ENCODE results near the gene SGSM2.

Gene SGSM2

GRCh38 chr17:2370211-2370589, 32.9 kb downstream of the SGSM2 start:
- DNase-seq (ENCODE audit: low spot score): no peak
- no peak for TF ChIP-seq CTCF (IDR thresholded peaks at IDR 0.05; ENCODE audit: extremely low read depth, insufficient read depth, missing control alignments)
- in situ Hi-C loops (cut with MboI; ENCODE audit: low pct_unique_long_range_greater_than_20kb, low sequenced_read_pairs, unreplicated experiment): no loop called here

DNA sequence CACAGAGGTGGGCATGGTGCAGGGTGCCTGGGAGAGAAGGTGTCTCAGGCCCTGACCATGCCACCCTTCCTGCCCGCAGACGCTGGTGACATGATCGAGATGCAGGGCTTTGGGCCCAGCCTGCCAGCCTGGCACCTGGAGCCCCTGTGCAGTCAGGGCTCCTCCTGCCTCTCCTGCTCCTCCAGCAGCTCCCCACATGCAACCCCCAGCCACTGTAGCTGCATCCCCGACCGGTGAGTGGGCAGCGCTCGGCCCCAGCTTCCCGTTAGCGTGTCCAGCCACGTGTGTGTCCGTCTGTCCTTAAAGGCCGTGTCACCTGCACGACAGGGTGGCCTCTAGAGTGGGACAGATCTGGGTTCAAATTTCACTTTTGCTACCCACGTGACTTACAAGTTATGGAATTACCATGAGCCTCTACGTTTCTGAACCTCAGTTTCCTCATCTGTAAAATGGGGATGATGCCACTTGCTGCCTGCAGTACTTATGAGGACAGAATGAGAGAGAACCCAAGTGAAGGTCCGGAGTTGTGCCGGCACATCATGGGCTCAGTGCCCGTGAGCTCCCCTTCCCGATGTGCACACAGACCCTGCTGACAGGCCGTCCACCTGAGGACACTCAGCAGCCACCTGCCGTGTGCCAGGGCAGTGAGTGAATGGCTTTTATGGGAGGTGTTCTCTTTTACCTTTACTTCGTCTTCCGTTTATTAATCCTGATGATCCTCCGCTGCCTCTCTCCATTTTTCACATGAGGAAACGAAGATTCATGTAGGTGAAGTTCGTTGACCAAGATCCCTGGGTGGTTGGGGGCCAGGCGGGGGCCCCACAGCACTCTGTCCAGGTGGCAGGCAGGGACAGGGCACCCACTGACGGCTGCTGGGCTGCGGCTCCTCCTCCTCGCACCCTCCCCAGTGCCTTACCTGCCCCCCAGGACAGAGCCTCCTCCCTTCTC, 34.2 kb downstream of the SGSM2 start:
- in situ Hi-C loops (cut with MboI; ENCODE audit: low pct_unique_long_range_greater_than_20kb, low sequenced_read_pairs, unreplicated experiment): no loop called here
- no peak for DNase-seq (ENCODE audit: low spot score)
- no peak for TF ChIP-seq CTCF (IDR thresholded peaks at IDR 0.05; ENCODE audit: extremely low read depth, insufficient read depth, missing control alignments)

DNA sequence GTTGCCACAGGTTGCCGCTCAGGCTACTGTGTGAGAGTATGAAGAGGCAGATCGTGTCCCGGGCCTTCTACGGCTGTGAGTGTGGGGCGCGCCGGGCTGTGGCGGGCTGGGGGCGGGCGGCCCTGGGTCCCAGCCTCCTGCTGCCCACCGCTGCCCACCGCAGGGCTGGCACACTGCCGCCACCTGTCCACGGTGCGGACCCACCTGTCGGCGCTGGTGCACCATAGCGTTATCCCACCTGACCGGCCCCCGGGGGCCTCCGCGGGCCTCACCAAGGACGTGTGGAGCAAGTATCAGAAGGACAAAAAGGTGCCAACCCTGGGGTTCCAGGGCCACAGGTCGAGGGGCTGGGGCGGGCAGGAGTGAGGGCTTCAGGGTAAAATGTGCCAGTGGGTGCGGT, 34.9 kb downstream of the SGSM2 start:
- in situ Hi-C loops (cut with MboI; ENCODE audit: low pct_unique_long_range_greater_than_20kb, low sequenced_read_pairs, unreplicated experiment): no loop called here
- no peak for DNase-seq (ENCODE audit: low spot score)
- no peak for TF ChIP-seq CTCF (IDR thresholded peaks at IDR 0.05; ENCODE audit: extremely low read depth, insufficient read depth, missing control alignments)

DNA sequence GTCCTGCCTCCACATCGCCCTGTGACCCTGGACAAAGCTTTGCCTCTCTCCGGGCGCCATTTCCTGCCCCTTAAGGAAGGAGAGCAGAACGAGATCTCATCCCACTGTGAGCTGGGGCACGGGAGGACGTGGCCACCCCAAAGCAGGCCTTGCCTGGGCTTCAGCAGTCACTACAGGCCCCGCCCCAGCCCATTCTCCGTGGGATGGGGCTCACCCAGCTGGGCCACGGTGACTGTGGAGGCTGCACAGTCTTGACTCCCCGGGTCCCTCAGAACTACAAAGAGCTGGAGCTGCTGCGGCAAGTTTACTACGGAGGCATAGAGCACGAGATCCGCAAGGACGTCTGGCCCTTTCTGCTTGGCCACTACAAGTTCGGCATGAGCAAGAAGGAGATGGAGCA, 35.4 kb downstream of the SGSM2 start:
- DNase-seq (ENCODE audit: low spot score): no peak
- TF ChIP-seq CTCF (IDR thresholded peaks at IDR 0.05; ENCODE audit: extremely low read depth, insufficient read depth, missing control alignments): no peak
- in situ Hi-C loops (cut with MboI; ENCODE audit: low pct_unique_long_range_greater_than_20kb, low sequenced_read_pairs, unreplicated experiment): no loop called here

- in situ Hi-C loops (cut with MboI; ENCODE audit: low pct_unique_long_range_greater_than_20kb, low sequenced_read_pairs, unreplicated experiment): no loop called here
- TF ChIP-seq CTCF (IDR thresholded peaks at IDR 0.05; ENCODE audit: extremely low read depth, insufficient read depth, missing control alignments): no peak
- DNase-seq (ENCODE audit: low spot score): no peak
These were observed 35.9 kb downstream of the SGSM2 start for GRCh38 chr17:2373179-2373578.

GRCh38 chr17:2374549-2375285, 37.4 kb downstream of the SGSM2 start:
- no peak for TF ChIP-seq CTCF (IDR thresholded peaks at IDR 0.05; ENCODE audit: extremely low read depth, insufficient read depth, missing control alignments)
- in situ Hi-C loops (cut with MboI; ENCODE audit: low pct_unique_long_range_greater_than_20kb, low sequenced_read_pairs, unreplicated experiment): no loop called here
- DNase-seq (ENCODE audit: low spot score): no peak

Data from GM13977 (cell line).